SK-N-SH (cell line): ENCODE results near the gene CEACAM20. TPM values are rescaled to one million over a fixed set of nuclear protein-coding genes. Genes with fewer than 3 reads are reported as not detected.

Source experiments
- CTCF ChIA-PET: fragments of 300-600, 350-600 bp; formaldehyde crosslinking; extraction: SDS; loops from one replicate; lab custom pipeline; 2021; lab: Yijun Ruan, JAX
- POLR2A ChIA-PET: fragments of 350-600 bp; sonication (Branson Sonifier 250); formaldehyde crosslinking; extraction: SDS; loops from one replicate; lab custom pipeline; 2020; ENCODE audit warnings: antibody characterized with exemption, inconsistent platforms; lab: Yijun Ruan, JAX
- DNase-seq: peaks from one replicate; pipeline ENCODE4 v3.0.0; 2012
- H2AFZ ChIP-seq: fragments of 200-600 bp; sonication (generic); 2 replicates; pipeline ENCODE4 v1.8.1; 2016; ENCODE audit warnings: antibody characterized with exemption, mild to moderate bottlenecking, low read depth
- H3F3A ChIP-seq: fragments of 200-600 bp; sonication (generic); replicated peaks from 2 replicates; pipeline ENCODE3; 2016; ENCODE audit warnings: antibody characterized with exemption, mild to moderate bottlenecking; ENCODE audit not compliant: insufficient read depth
- H3K27ac ChIP-seq, 2 experiments: fragments of 200-500 bp in 1 of 2; fragments of 200-600 bp in 1 of 2; sonication (Bioruptor generic) in 1 of 2; sonication (generic), shearing (Covaris generic) in 1 of 2; 2 replicates each; pipeline versions ENCODE4 v1.5.1 to v1.6.1; 2014 to 2016; ENCODE audit warnings: low read depth in 2 of 2, inconsistent platforms in 1 of 2, low read length in 1 of 2, mild to moderate bottlenecking in 1 of 2, mixed read lengths in 1 of 2
- H3K27me3 ChIP-seq: fragments of 200-600 bp; sonication (generic), shearing (Covaris generic); 2 replicates; pipeline ENCODE4 v1.6.1; 2016; ENCODE audit warnings: mixed run types; ENCODE audit not compliant: insufficient read depth
- H3K36me3 ChIP-seq, 2 experiments: fragments of 200-500 bp in 1 of 2; fragments of 200-600 bp in 1 of 2; sonication (Bioruptor generic) in 1 of 2; sonication (generic) in 1 of 2; replicated peaks in 1 of 2; 2 replicates each; pipeline versions ENCODE3 to v1.5.1; 2014 to 2016; ENCODE audit warnings: low read length in 1 of 2, mild to moderate bottlenecking in 1 of 2; ENCODE audit not compliant: insufficient read depth in 2 of 2, control insufficient read depth in 1 of 2
- H3K4me1 ChIP-seq, 2 experiments: fragments of 200-500 bp in 1 of 2; fragments of 200-600 bp in 1 of 2; sonication (Bioruptor generic) in 1 of 2; sonication (generic), shearing (Covaris generic) in 1 of 2; 2 replicates each; pipeline versions ENCODE4 v1.5.1 to v1.6.1; 2014 to 2016; ENCODE audit warnings: low read depth in 1 of 2, low read length in 1 of 2, mixed run types in 1 of 2; ENCODE audit not compliant: insufficient read depth in 2 of 2, control insufficient read depth in 1 of 2
- H3K4me2 ChIP-seq: fragments of 200-600 bp; sonication (generic), shearing (Covaris generic); 2 replicates; pipeline ENCODE4 v1.6.1; 2017; ENCODE audit warnings: mixed run types
- H3K4me3 ChIP-seq, 2 experiments: fragments of 200-500 bp in 1 of 2; fragments of 200-600 bp in 1 of 2; sonication (Bioruptor generic) in 1 of 2; sonication (generic), shearing (Covaris generic) in 1 of 2; 2 replicates each; pipeline versions ENCODE4 v1.5.1 to v1.8.1; 2014 to 2016; ENCODE audit warnings: low read depth in 2 of 2, inconsistent platforms in 1 of 2, low read length in 1 of 2, mild to moderate bottlenecking in 1 of 2, mixed read lengths in 1 of 2, moderate library complexity in 1 of 2
- H3K79me2 ChIP-seq: fragments of 200-600 bp; sonication (generic); 2 replicates; pipeline ENCODE4 v1.8.1; 2017; ENCODE audit warnings: mild to moderate bottlenecking; ENCODE audit not compliant: insufficient read depth
- H3K9ac ChIP-seq: fragments of 200-600 bp; sonication (generic); 2 replicates; pipeline ENCODE4 v1.6.1; 2017; ENCODE audit warnings: mixed run types
- H3K9me2 ChIP-seq: fragments of 200-600 bp; sonication (generic); 2 replicates; pipeline ENCODE4 v1.6.1; 2017; ENCODE audit warnings: mixed run types
- H3K9me3 ChIP-seq: fragments of 200-600 bp; sonication (generic); 2 replicates; pipeline ENCODE4 v1.6.1; 2017; ENCODE audit warnings: mixed run types, mild to moderate bottlenecking, moderate library complexity
- H4K20me1 ChIP-seq: fragments of 200-600 bp; sonication (generic); 2 replicates; pipeline ENCODE4 v1.6.1; 2017; ENCODE audit warnings: mild to moderate bottlenecking, mixed run types; ENCODE audit not compliant: insufficient read depth
- CHD2 ChIP-seq: fragments of 150-350 bp; IDR thresholded peaks from 2 replicates; pipeline ENCODE4 v1.6.1; 2018; ENCODE audit warnings: low read length; ENCODE audit not compliant: partially characterized antibody
- FOXJ3 ChIP-seq: sonication (generic); formaldehyde crosslinking; IDR thresholded peaks from 2 replicates; pipeline ENCODE4 v1.5.1; 2020; ENCODE audit warnings: mild to moderate bottlenecking, missing genetic modification reagents
- GABPA ChIP-seq: IDR thresholded peaks from 2 replicates; pipeline ENCODE4 v1.4.0; 2012; ENCODE audit warnings: low read depth, mild to moderate bottlenecking
- JUND ChIP-seq: IDR thresholded peaks from 2 replicates; pipeline ENCODE4 v1.4.0; 2012
- MEF2A ChIP-seq: IDR thresholded peaks from 2 replicates; pipeline ENCODE4 v1.4.0; 2012; ENCODE audit warnings: low read depth, borderline replicate concordance
- MXI1 ChIP-seq: IDR thresholded peaks from 2 replicates; pipeline ENCODE4 v1.6.1; 2012; ENCODE audit warnings: mild to moderate bottlenecking, low read depth, low read length, improper control_type of control experiment
- NRF1 ChIP-seq: IDR thresholded peaks from 2 replicates; pipeline ENCODE4 v1.6.1; 2012; ENCODE audit warnings: low read depth, mild to moderate bottlenecking, low read length
- POLR2AphosphoS5 ChIP-seq: IDR thresholded peaks from 2 replicates; pipeline ENCODE4 v1.6.1; 2012; ENCODE audit warnings: low read depth, low read length
- RFX5 ChIP-seq: IDR thresholded peaks from 2 replicates; pipeline ENCODE4 v1.6.1; 2012; ENCODE audit warnings: mild to moderate bottlenecking, improper control_type of control experiment, low read length
- SIN3A ChIP-seq: IDR thresholded peaks from 2 replicates; pipeline ENCODE4 v1.6.1; 2012; ENCODE audit warnings: low read depth, mild to moderate bottlenecking, low read length, moderate library complexity, borderline replicate concordance
- TCF12 ChIP-seq: IDR thresholded peaks from 2 replicates; pipeline ENCODE4 v1.4.0; 2012
- YY1 ChIP-seq: IDR thresholded peaks from 2 replicates; pipeline ENCODE4 v1.4.0; 2012; ENCODE audit warnings: low read depth, mild to moderate bottlenecking
- WGBS: methylation state at CpG from one replicate; pipeline ENCODE4 v1.1.6; 2017; ENCODE audit warnings: low lambda C conversion rate; 5-methylcytosine and 5-hydroxymethylcytosine counted together
- polyA plus RNA-seq, 3 experiments: library from polyadenylated mRNA; depleted of rRNA; stranded (reverse); fragments of >200 nt; gene quantifications; 2 replicates each; pipeline ENCODE4 v1.2.3, GENCODE V29; 2012
- TF ChIP-seq, protein P1 (sequence below): fragments of 150-350 bp; IDR thresholded peaks from 2 replicates; pipeline ENCODE4 v1.6.1; 2017; ENCODE audit warnings: antibody characterized with exemption, low read length, low read depth, borderline replicate concordance
- TF ChIP-seq, protein P2 (sequence below): fragments of 200-600 bp; sonication (generic); IDR thresholded peaks from 2 replicates; pipeline ENCODE4 v1.6.1; 2017; ENCODE audit warnings: antibody characterized with exemption, mild to moderate bottlenecking, moderate library complexity
- TF ChIP-seq, protein P3 (sequence below): IDR thresholded peaks from 2 replicates; pipeline ENCODE4; 2012
- TF ChIP-seq, protein P4 (sequence below): IDR thresholded peaks from 2 replicates; pipeline ENCODE4 v1.4.0; 2012; ENCODE audit warnings: low read depth, borderline replicate concordance
- TF ChIP-seq, protein P5 (sequence below): IDR thresholded peaks from 2 replicates; pipeline ENCODE4 v1.4.0; 2012; ENCODE audit warnings: low read depth, borderline replicate concordance

Gene CEACAM20
- polyA plus RNA-seq, 1 of the 3 experiments (the other 2 are of a cell fraction), result not detected

DNA sequence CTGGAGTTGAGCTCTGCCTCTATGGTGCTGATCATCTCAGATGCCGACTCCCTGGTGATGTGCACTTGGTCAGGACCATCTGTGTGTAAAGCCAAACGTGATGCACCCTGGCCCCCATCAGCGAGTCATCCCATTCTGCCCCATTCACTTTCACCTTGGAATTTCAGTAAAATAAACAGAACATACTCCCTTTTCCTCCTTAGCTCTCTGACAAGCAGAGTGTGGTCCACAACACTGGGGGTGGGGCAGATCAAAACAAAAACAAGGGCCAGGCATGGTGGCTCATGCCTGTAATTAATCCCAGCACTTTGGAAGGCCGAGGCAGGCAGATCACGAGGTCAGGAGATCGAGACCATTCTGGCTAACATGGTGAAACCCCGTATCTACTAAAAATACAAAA is 12.3 kb downstream of the CEACAM20 start:
- TF ChIP-seq, protein P1, sequence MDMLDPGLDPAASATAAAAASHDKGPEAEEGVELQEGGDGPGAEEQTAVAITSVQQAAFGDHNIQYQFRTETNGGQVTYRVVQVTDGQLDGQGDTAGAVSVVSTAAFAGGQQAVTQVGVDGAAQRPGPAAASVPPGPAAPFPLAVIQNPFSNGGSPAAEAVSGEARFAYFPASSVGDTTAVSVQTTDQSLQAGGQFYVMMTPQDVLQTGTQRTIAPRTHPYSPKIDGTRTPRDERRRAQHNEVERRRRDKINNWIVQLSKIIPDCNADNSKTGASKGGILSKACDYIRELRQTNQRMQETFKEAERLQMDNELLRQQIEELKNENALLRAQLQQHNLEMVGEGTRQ, result no peak
- TF ChIP-seq, protein P2, sequence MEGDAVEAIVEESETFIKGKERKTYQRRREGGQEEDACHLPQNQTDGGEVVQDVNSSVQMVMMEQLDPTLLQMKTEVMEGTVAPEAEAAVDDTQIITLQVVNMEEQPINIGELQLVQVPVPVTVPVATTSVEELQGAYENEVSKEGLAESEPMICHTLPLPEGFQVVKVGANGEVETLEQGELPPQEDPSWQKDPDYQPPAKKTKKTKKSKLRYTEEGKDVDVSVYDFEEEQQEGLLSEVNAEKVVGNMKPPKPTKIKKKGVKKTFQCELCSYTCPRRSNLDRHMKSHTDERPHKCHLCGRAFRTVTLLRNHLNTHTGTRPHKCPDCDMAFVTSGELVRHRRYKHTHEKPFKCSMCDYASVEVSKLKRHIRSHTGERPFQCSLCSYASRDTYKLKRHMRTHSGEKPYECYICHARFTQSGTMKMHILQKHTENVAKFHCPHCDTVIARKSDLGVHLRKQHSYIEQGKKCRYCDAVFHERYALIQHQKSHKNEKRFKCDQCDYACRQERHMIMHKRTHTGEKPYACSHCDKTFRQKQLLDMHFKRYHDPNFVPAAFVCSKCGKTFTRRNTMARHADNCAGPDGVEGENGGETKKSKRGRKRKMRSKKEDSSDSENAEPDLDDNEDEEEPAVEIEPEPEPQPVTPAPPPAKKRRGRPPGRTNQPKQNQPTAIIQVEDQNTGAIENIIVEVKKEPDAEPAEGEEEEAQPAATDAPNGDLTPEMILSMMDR, result no peak
- TF ChIP-seq YY1, result no peak
- TF ChIP-seq NRF1, result no peak
- TF ChIP-seq, protein P3, sequence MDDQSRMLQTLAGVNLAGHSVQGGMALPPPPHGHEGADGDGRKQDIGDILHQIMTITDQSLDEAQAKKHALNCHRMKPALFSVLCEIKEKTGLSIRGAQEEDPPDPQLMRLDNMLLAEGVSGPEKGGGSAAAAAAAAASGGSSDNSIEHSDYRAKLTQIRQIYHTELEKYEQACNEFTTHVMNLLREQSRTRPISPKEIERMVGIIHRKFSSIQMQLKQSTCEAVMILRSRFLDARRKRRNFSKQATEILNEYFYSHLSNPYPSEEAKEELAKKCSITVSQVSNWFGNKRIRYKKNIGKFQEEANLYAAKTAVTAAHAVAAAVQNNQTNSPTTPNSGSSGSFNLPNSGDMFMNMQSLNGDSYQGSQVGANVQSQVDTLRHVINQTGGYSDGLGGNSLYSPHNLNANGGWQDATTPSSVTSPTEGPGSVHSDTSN, result no peak
- no peak for TF ChIP-seq FOXJ3
- no peak for TF ChIP-seq POLR2AphosphoS5
- TF ChIP-seq MEF2A, result no peak
- no peak for TF ChIP-seq JUND
- TF ChIP-seq, protein P4, sequence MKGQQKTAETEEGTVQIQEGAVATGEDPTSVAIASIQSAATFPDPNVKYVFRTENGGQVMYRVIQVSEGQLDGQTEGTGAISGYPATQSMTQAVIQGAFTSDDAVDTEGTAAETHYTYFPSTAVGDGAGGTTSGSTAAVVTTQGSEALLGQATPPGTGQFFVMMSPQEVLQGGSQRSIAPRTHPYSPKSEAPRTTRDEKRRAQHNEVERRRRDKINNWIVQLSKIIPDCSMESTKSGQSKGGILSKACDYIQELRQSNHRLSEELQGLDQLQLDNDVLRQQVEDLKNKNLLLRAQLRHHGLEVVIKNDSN, result no peak
- TF ChIP-seq SIN3A, result no peak
- ChIA-PET POLR2A (no interaction called here), CTCF (no interaction called here)
- Histone ChIP-seq H3K36me3 (no peaks in the 10 kb centered on the region), H3K79me2 (no peaks in the 10 kb centered on the region), H3K27ac (no peak overlapping the region), H3K9ac (no peak overlapping the region), H3K9me3 (no peaks in the 10 kb centered on the region), H3K9me2 (no peaks in the 10 kb centered on the region), H3K27me3 (peaks cover 5% of the 10 kb centered on the region; the same call in 1 of the 2 replicates), H3F3A (no peaks in the 10 kb centered on the region), H3K4me3 (no peak overlapping the region), H2AFZ (no peak overlapping the region), H3K4me2 (no peak overlapping the region), H4K20me1 (no peaks in the 10 kb centered on the region), H3K4me1 (no peaks in the 10 kb centered on the region)
- DNase-seq, result no peak
- WGBS, result 11% methylated on average over 6 of the region's 7 CpGs

DNA sequence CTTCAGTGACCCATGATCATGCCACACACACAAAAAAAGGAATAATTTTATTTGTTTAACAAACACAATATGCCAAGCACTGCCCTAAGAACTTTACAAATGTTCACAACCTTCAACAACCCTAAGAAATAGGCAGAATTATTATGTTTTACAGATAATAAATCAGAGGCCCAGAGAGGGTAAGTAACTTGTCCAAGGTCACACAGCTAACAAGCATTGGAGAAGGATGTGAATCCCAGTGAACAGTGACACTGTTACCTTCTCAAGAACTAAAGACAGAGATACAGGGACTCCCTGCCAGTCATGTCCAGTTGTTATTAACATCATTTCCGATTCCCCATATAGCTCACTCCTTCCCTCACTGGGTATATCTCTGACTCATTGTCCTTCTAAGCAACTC is 13.6 kb downstream of the CEACAM20 start:
- no peaks in the 10 kb centered on the region for H3K9me3 ChIP-seq
- H3K9me2 ChIP-seq, result no peaks in the 10 kb centered on the region
- no peak for DNase-seq
- H4K20me1 ChIP-seq, result no peaks in the 10 kb centered on the region
- H3F3A ChIP-seq, result no peaks in the 10 kb centered on the region
- no peaks in the 10 kb centered on the region for H3K79me2 ChIP-seq
- no peak overlapping the region for H3K4me3 ChIP-seq
- H3K36me3 ChIP-seq, result no peaks in the 10 kb centered on the region
- H3K9ac ChIP-seq, result no peak overlapping the region
- H2AFZ ChIP-seq, result no peak overlapping the region
- peaks cover 5% of the 10 kb centered on the region; the same call in 1 of the 2 replicates for H3K27me3 ChIP-seq
- ChIA-PET CTCF (interaction anchor here (0.8 to 1.1 kb wide), 2 partner anchors 9 to 55 kb away, joined by 3 read pairs; no protein-coding TSS in a partner anchor), POLR2A (no interaction called here)
- H3K4me1 ChIP-seq, result no peaks in the 10 kb centered on the region
- WGBS, result 20% methylated on average over 1 of the region's 1 CpG
- no peak overlapping the region for H3K4me2 ChIP-seq
- no peak overlapping the region for H3K27ac ChIP-seq
- no peak for TF ChIP-seq MXI1
- TF ChIP-seq CHD2, result no peak
- no peak for TF ChIP-seq SIN3A
- TF ChIP-seq, protein P5, sequence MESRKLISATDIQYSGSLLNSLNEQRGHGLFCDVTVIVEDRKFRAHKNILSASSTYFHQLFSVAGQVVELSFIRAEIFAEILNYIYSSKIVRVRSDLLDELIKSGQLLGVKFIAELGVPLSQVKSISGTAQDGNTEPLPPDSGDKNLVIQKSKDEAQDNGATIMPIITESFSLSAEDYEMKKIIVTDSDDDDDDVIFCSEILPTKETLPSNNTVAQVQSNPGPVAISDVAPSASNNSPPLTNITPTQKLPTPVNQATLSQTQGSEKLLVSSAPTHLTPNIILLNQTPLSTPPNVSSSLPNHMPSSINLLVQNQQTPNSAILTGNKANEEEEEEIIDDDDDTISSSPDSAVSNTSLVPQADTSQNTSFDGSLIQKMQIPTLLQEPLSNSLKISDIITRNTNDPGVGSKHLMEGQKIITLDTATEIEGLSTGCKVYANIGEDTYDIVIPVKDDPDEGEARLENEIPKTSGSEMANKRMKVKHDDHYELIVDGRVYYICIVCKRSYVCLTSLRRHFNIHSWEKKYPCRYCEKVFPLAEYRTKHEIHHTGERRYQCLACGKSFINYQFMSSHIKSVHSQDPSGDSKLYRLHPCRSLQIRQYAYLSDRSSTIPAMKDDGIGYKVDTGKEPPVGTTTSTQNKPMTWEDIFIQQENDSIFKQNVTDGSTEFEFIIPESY, result no peak
- no peak for TF ChIP-seq TCF12
- no peak for TF ChIP-seq YY1
- TF ChIP-seq, protein P3, result no peak
- TF ChIP-seq, protein P2, result no peak
- TF ChIP-seq GABPA, result no peak
- TF ChIP-seq NRF1, result no peak
- no peak for TF ChIP-seq RFX5
